HepG2 (cell line): ENCODE results near the gene CALD1. TPM values are rescaled to one million over a fixed set of nuclear protein-coding genes. Genes with fewer than 3 reads are reported as not detected.
A peak's percentile ranks its signal among the peaks of the same experiment; 100 is the strongest.

ENCODE experiments used
- ATAC-seq: fragments of 200-7000 bp; cut with Tn5 transposase; 3 replicates; pipeline ENCODE4 v1.9.1; 2020; ENCODE audit warnings: mild to moderate bottlenecking, moderate library complexity
- BruUV-seq: library from RNA; stranded (reverse); fragments of 400-500 nt; replicated peaks from 2 replicates; lab custom pipeline; 2021; lab: Mats Ljungman, UMichigan
- CTCF ChIA-PET: fragments of 300-600 bp; formaldehyde crosslinking; extraction: SDS; loops from one replicate; lab custom pipeline; 2021; ENCODE audit warnings: low total read pairs, inconsistent platforms, low intra/inter-chr PET ratio; lab: Yijun Ruan, JAX
- POLR2A ChIA-PET: fragments of 350-600 bp; sonication (Branson Sonifier 250); formaldehyde crosslinking; loops from one replicate; lab custom pipeline; 2020; ENCODE audit warnings: antibody characterized with exemption, inconsistent platforms; lab: Yijun Ruan, JAX
- DNase-seq: peaks from one replicate; pipeline ENCODE4 v3.0.0-alpha.2; 2015; ENCODE audit warnings: low spot score
- FAIRE-seq: peaks from 3 replicates; lab custom pipeline; 2011; peaks lifted over from hg19 to GRCh38; lab: Jason Lieb, UNC
- H2AFZ ChIP-seq: one replicate; pipeline ENCODE4 v1.6.1; 2011; ENCODE audit warnings: low read length, inconsistent platforms
- H3K27ac ChIP-seq: fragments of 300-600 bp; 3 replicates; pipeline ENCODE4 v1.8.0; 2011; ENCODE audit warnings: mixed run types, mild to moderate bottlenecking, mixed read lengths, low read length, inconsistent platforms; ENCODE audit not compliant: insufficient read depth; ENCODE audit errors: extremely low read length
- H3K27me3 ChIP-seq, 2 experiments: fragments of 200-600 bp in 1 of 2; 2 replicates in 1 of 2; 3 replicates in 1 of 2; pipeline versions ENCODE4 v1.6.0 to v1.8.0; 2011; ENCODE audit warnings: low read length in 2 of 2, mild to moderate bottlenecking in 2 of 2, moderate library complexity in 2 of 2, inconsistent platforms in 1 of 2; ENCODE audit not compliant: insufficient read depth in 2 of 2, control insufficient read depth in 1 of 2
- H3K36me3 ChIP-seq, 2 experiments: fragments of 200-600 bp in 1 of 2; replicated peaks in 1 of 2; 2 replicates in 1 of 2; 3 replicates in 1 of 2; pipeline versions ENCODE4 v1.5.1 to v1.8.0; 2011; ENCODE audit warnings: low read length in 2 of 2, inconsistent platforms in 1 of 2; ENCODE audit not compliant: insufficient read depth in 2 of 2, control insufficient read depth in 1 of 2
- H3K4me1 ChIP-seq: 2 replicates; pipeline ENCODE4 v1.5.1; 2012; ENCODE audit warnings: low read length, inconsistent platforms; ENCODE audit not compliant: insufficient read depth
- H3K4me2 ChIP-seq: 2 replicates; pipeline ENCODE4 v1.6.0; 2011; ENCODE audit warnings: low read depth, low read length, inconsistent platforms
- H3K4me3 ChIP-seq, 3 experiments: fragments of 200-600 bp in 1 of 3; sonication (generic), shearing (Covaris generic) in 1 of 3; replicated peaks in 1 of 3; 2 replicates each; pipeline ENCODE4 v1.5.1; 2011 to 2016; ENCODE audit warnings: low read length in 3 of 3, inconsistent platforms in 2 of 3, low read depth in 2 of 3, mild to moderate bottlenecking in 2 of 3, control low read depth in 1 of 3, mixed read lengths in 1 of 3; ENCODE audit not compliant: insufficient read depth in 1 of 3
- H3K79me2 ChIP-seq: one replicate; pipeline ENCODE4 v1.6.1; 2011; ENCODE audit warnings: low read length, inconsistent platforms; ENCODE audit not compliant: insufficient read depth
- H3K9ac ChIP-seq: 2 replicates; pipeline ENCODE4 v1.6.0; 2011; ENCODE audit warnings: mild to moderate bottlenecking, low read depth, low read length, inconsistent platforms; ENCODE audit not compliant: insufficient read depth
- H3K9me3 ChIP-seq: 2 replicates; pipeline ENCODE4 v1.5.1; 2012; ENCODE audit warnings: mild to moderate bottlenecking, low read length
- H4K20me1 ChIP-seq: 2 replicates; pipeline ENCODE4 v1.6.0; 2011; ENCODE audit warnings: inconsistent platforms, mild to moderate bottlenecking, low read length, moderate library complexity; ENCODE audit not compliant: insufficient read depth
- EP300 ChIP-seq, 3 experiments: sonication (generic) in 1 of 3; formaldehyde crosslinking in 1 of 3; IDR thresholded peaks; 2 replicates each; pipeline versions ENCODE4 v1.5.1 to v1.6.1; 2011 to 2020; ENCODE audit warnings: low read depth in 2 of 3, low read length in 2 of 3, borderline replicate concordance in 1 of 3, improper control_type of control experiment in 1 of 3, mild to moderate bottlenecking in 1 of 3, missing genetic modification reagents in 1 of 3, moderate library complexity in 1 of 3
- FOXJ3 ChIP-seq: sonication (generic); formaldehyde crosslinking; IDR thresholded peaks from 2 replicates; pipeline ENCODE4 v1.4.0; 2020; ENCODE audit warnings: missing genetic modification reagents, mild to moderate bottlenecking, borderline replicate concordance
- FOXO1 ChIP-seq: sonication (generic); formaldehyde crosslinking; IDR thresholded peaks from 2 replicates; pipeline ENCODE4 v1.4.0; 2020; ENCODE audit warnings: missing genetic modification reagents
- MIER2 ChIP-seq: IDR thresholded peaks from 2 replicates; pipeline ENCODE4 v1.6.1; 2016; ENCODE audit warnings: missing biosample characterization, missing genetic modification reagents
- NFE2L1 ChIP-seq: sonication (generic); formaldehyde crosslinking; IDR thresholded peaks from 2 replicates; pipeline ENCODE4 v1.4.0; 2020; ENCODE audit warnings: missing genetic modification reagents, mild to moderate bottlenecking, borderline replicate concordance
- RCOR2 ChIP-seq: IDR thresholded peaks from 2 replicates; pipeline ENCODE4 v1.6.1; 2016; ENCODE audit warnings: missing biosample characterization, missing genetic modification reagents
- ZNF205 ChIP-seq: IDR thresholded peaks from 2 replicates; pipeline ENCODE4 v1.6.1; 2018; ENCODE audit warnings: missing biosample characterization, missing genetic modification reagents
- ZNF317 ChIP-seq: sonication (generic); formaldehyde crosslinking; IDR thresholded peaks from 2 replicates; pipeline ENCODE4 v1.5.0; 2020; ENCODE audit warnings: mild to moderate bottlenecking, missing genetic modification reagents
- ZNF382 ChIP-seq: sonication (generic); formaldehyde crosslinking; IDR thresholded peaks from 2 replicates; pipeline ENCODE4 v1.5.0; 2020; ENCODE audit warnings: missing genetic modification reagents, mild to moderate bottlenecking, borderline replicate concordance
- WGBS: methylation state at CpG from one replicate; pipeline ENCODE4 v1.1.6; 2017; ENCODE audit warnings: low lambda C conversion rate; 5-methylcytosine and 5-hydroxymethylcytosine counted together
- in situ Hi-C: cut with HindIII; loops from 2 replicates; pipeline ENCODE4 v1.10.0; 2017; ENCODE audit warnings: low pct_unique_long_range_greater_than_20kb; ENCODE audit not compliant: extremely low pct_ligation_motif_present
- intact Hi-C: fragments of 100-400 bp; cut with micrococcal nuclease; formaldehyde crosslinking; loops from one replicate; pipeline ENCODE4 v1.10.0; 2022; ENCODE audit not compliant: unreplicated experiment
- polyA plus RNA-seq, 8 experiments: library from polyadenylated mRNA; depleted of rRNA in 3 of 8; stranded (reverse) in 7 of 8; unstranded in 1 of 8; fragments of >200 nt; fragmentation: Illumina TruSeq in 4 of 8; extraction: Trizol in 4 of 8; gene quantifications; 2 replicates each; pipeline versions ENCODE4 v1.2.1 to v1.2.3, GENCODE V29; 2011 to 2016; ENCODE audit warnings: low read depth in 4 of 8, missing spikeins in 1 of 8, mixed read lengths in 1 of 8; ENCODE audit not compliant: insufficient read depth in 1 of 8
- total RNA-seq, 5 experiments: library from RNA; depleted of rRNA; stranded (reverse); fragments of >200 nt; fragmentation: Illumina TruSeq; extraction: Trizol; gene quantifications; 2 replicates each; pipeline ENCODE4 v1.2.3, GENCODE V29; 2016; ENCODE audit warnings: low read depth in 1 of 5
- TF ChIP-seq, protein P1 (sequence below): sonication (generic); formaldehyde crosslinking; IDR thresholded peaks from 2 replicates; pipeline ENCODE4 v1.4.0; 2020; ENCODE audit warnings: missing genetic modification reagents, mild to moderate bottlenecking, borderline replicate concordance
- TF ChIP-seq, protein P2 (sequence below): sonication (generic); formaldehyde crosslinking; IDR thresholded peaks from 2 replicates; pipeline ENCODE4 v1.8.0; 2022; ENCODE audit warnings: mild to moderate bottlenecking, missing genetic modification reagents, moderate library complexity

CALD1 gene
- total and polyA plus RNA-seq, 2 of the 13 experiments (the other 11 are each of a cell fraction or from before 2014, with no cell fraction given): 53.0 to 112 TPM

DNA sequence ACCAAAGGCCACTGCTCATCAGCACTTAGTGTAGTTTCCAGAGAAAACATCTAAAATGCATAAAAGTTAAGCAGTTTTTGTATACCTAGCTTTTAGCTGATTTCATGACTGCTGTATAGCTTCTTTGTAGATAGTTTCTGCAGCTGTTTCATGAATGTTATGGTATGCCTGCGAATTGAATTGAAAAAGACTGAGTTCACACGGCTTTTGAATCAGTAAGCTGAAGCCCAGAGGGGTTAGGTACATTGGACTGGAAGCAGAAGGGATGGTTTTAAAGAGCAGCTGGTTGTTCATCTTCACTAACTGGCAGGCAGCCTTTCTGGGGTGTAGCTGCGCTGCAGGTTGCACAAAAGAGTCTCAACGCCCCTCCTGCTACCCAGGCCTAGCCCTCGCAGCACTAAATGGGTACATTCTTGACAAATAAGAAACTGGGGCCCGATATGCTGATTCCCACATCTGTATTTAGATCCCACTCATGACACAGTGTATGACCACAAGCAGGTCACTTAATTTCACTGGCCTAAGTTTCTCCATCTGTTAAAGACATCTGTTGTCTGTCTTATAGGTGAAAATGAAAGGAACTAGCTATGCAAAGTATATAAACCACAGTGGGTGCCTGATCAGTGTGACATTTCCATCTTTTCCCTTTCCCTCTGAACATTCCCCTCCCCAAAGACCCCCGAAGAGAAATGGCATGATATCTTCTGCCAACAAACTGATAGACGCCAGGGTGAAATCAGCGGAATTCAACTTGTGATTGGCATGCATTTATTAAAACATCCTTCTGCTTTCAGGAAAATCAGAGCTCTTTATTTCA lies 120.9 kb downstream of the CALD1 start:
- no peak for ATAC-seq
- POLR2A ChIA-PET: interaction anchor here (1.1 to 2.9 kb wide), 8 partner anchors 7 to 271 kb away, joined by 4 to 29 read pairs (median 6); partner anchors contain the start of genes CYREN and TMEM140

DNA sequence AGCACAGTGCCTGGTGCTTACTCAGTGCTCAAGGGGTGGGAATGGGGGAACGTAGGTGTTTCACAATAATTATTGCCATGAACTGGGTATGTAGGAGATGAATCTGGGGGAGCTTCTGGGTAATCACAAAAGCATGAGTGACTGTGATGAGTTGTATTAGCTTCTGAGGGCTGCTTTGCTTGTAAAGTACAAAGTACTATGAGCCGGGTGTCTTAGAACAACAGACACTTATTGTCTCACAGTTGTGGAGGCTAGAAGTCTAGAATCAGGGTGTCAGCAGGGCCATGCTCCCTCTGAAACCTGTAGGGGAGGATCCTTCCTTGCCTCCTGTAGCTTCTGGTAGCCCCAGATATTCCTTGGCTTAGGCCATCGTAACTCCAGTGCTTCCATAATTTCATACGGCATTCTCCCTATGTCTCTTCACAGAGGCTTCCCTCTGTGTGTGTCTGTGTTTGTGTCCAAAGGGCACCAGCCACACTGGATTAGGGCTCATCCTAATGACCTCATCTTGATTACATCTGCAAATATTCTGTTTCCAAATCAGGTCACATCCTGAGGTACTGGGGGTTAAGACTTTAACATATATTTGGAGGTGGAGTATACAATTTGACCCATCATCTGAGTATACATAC lies 122.1 kb downstream of the CALD1 start:
- WGBS: 2% methylated on average over 4 of the region's 4 CpGs
- peaks cover 5% of the 10 kb centered on the region; the same call in 1 of the 2 replicates for H4K20me1 ChIP-seq
- H3K27me3 ChIP-seq: no peaks in the 10 kb centered on the region
- H3K79me2 ChIP-seq: peaks cover 98% of the 10 kb centered on the region
- intact Hi-C loops (loop anchor here (1.0 to 5.0 kb wide), 4 partner anchors 8 to 246 kb away; partner anchors contain the start of gene TMEM140), in situ Hi-C loops (no loop called here)
- ATAC-seq (peak; percentile 96), FAIRE-seq (peak; percentile 87), DNase-seq (peak; percentile 92)
- ChIA-PET CTCF (no interaction called here), POLR2A (interaction anchor here (0.6 to 2.9 kb wide), 11 partner anchors 9 to 270 kb away, joined by 3 to 29 read pairs (median 6); partner anchors contain the start of genes BPGM, CYREN and TMEM140)
- peaks cover 0 to 5% of the 10 kb centered on the region in 2 experiments; a peak in 1 of 5 replicates for H3K36me3 ChIP-seq
- TSS peak; percentile 99 for BruUV-seq
- H3K9ac ChIP-seq: peak overlapping the region; percentile 84
- H3K9me3 ChIP-seq: no peaks in the 10 kb centered on the region
- peak overlapping the region; percentile 95 for H3K4me2 ChIP-seq
- peak overlapping the region; percentile 98 for H3K27ac ChIP-seq
- peak overlapping the region; percentile 52 to 67 (median 58) for H3K4me3 ChIP-seq
- peaks cover 93% of the 10 kb centered on the region for H3K4me1 ChIP-seq
- peak overlapping the region; percentile 80 for H2AFZ ChIP-seq
- TF ChIP-seq RCOR2 (CRISPR knock-in tag) (peak; percentile 62), ZNF205 (CRISPR knock-in tag) (no peak; the same call in 1 of the 2 replicates), FOXJ3 (CRISPR knock-in tag) (peak; percentile 50; the same call in 1 of the 2 replicates), MIER2 (CRISPR knock-in tag) (no peak), EP300 (IDR thresholded peaks at IDR 0.05; ENCODE audit: low read depth in 2 of 2, low read length in 2 of 2) (peak; percentile 44 to 84; a peak in 3 of 4 replicates), EP300 (CRISPR knock-in tag; IDR thresholded peaks at IDR 0.05; ENCODE audit: borderline replicate concordance) (no peak; the same call in 1 of the 2 replicates), ZNF382 (CRISPR knock-in tag) (no peak)
- TF ChIP-seq, protein P1, sequence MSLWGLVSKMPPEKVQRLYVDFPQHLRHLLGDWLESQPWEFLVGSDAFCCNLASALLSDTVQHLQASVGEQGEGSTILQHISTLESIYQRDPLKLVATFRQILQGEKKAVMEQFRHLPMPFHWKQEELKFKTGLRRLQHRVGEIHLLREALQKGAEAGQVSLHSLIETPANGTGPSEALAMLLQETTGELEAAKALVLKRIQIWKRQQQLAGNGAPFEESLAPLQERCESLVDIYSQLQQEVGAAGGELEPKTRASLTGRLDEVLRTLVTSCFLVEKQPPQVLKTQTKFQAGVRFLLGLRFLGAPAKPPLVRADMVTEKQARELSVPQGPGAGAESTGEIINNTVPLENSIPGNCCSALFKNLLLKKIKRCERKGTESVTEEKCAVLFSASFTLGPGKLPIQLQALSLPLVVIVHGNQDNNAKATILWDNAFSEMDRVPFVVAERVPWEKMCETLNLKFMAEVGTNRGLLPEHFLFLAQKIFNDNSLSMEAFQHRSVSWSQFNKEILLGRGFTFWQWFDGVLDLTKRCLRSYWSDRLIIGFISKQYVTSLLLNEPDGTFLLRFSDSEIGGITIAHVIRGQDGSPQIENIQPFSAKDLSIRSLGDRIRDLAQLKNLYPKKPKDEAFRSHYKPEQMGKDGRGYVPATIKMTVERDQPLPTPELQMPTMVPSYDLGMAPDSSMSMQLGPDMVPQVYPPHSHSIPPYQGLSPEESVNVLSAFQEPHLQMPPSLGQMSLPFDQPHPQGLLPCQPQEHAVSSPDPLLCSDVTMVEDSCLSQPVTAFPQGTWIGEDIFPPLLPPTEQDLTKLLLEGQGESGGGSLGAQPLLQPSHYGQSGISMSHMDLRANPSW (CRISPR knock-in tag): 0 out of 2 replicates have a peak, but pooled peaks have one; percentile 72
- TF ChIP-seq, protein P2, sequence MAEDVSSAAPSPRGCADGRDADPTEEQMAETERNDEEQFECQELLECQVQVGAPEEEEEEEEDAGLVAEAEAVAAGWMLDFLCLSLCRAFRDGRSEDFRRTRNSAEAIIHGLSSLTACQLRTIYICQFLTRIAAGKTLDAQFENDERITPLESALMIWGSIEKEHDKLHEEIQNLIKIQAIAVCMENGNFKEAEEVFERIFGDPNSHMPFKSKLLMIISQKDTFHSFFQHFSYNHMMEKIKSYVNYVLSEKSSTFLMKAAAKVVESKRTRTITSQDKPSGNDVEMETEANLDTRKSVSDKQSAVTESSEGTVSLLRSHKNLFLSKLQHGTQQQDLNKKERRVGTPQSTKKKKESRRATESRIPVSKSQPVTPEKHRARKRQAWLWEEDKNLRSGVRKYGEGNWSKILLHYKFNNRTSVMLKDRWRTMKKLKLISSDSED (CRISPR knock-in tag): no peak

More for the DNA sequence above, 120.9 kb downstream of the CALD1 start:
- Histone ChIP-seq H3K4me3 (peak overlapping the region in 2 of 3 experiments; percentile 52 to 67; a peak in 1 of 6 replicates), H3K36me3 (peaks cover 0 to 8% of the 10 kb centered on the region in 2 experiments; a peak in 1 of 5 replicates), H3K27me3 (no peaks in the 10 kb centered on the region), H2AFZ (no peak overlapping the region), H3K4me1 (peaks cover 96% of the 10 kb centered on the region), H3K9ac (peak overlapping the region; percentile 84; the same call in 1 of the 2 replicates), H3K4me2 (peak overlapping the region; percentile 95), H4K20me1 (peaks cover 7% of the 10 kb centered on the region; the same call in 1 of the 2 replicates), H3K27ac (peak overlapping the region; percentile 98), H3K9me3 (peaks cover 9% of the 10 kb centered on the region; the same call in 1 of the 2 replicates), H3K79me2 (peaks cover 99% of the 10 kb centered on the region)
- FAIRE-seq (no peak), DNase-seq (no peak)
- in situ Hi-C loops (no loop called here), intact Hi-C loops (loop anchor here (5.0 kb wide), 2 partner anchors 92 to 247 kb away; partner anchors contain the start of gene TMEM140)
- TF ChIP-seq ZNF317 (CRISPR knock-in tag): 0 out of 2 replicates have a peak, but pooled peaks have one; percentile 23
- no peak for TF ChIP-seq NFE2L1 (CRISPR knock-in tag)
- TF ChIP-seq FOXO1 (CRISPR knock-in tag): no peak
- 70% methylated on average over 7 of the region's 9 CpGs for WGBS
- CTCF ChIA-PET: no interaction called here
- BruUV-seq: TSS peak; percentile 2
